GM06990 (cell line): ENCODE measurements around the gene HSD17B2.

Experiments
- DNase-seq: peaks from one replicate; pipeline ENCODE4 v3.0.0-alpha.2; 2011; ENCODE audit not compliant: insufficient read length; ENCODE audit errors: extremely low read depth
- H3K27me3 ChIP-seq: replicated peaks from 2 replicates; pipeline ENCODE4 v1.6.0; 2011; ENCODE audit warnings: low read length; ENCODE audit not compliant: control insufficient read depth, insufficient read depth
- H3K36me3 ChIP-seq: 2 replicates; pipeline ENCODE4 v1.5.1; 2011; ENCODE audit warnings: low read length; ENCODE audit not compliant: control insufficient read depth, insufficient read depth
- H3K4me3 ChIP-seq: replicated peaks from 2 replicates; pipeline ENCODE4 v1.5.1; 2011; ENCODE audit warnings: low read depth, mild to moderate bottlenecking, control low read depth, low read length
- TF ChIP-seq, protein P1 (sequence below): IDR thresholded peaks from 2 replicates; pipeline ENCODE4 v1.5.1; 2011; ENCODE audit warnings: low read length, control low read depth, mild to moderate bottlenecking, inconsistent platforms; ENCODE audit not compliant: insufficient read depth, poor library complexity, severe bottlenecking

The HSD17B2 gene

DNA sequence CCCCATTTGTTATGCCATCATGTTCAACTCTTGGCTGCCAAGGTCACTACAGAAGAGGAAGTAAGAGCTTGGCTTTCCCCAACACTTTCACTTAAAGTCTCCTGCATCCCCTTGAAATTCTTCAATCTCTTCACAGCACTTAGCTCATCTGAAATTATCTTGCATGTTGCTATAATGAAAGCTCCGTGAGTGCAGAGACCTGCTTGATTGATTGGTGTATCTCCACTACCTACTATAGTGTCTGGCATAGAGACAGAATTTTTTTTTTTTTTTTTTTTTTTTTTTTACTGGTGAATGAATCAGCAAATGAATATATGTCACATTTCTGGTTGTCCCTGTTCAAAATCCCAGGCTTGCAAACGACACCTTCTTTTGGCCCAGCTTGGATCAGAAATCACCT is 21.9 kb upstream of the HSD17B2 start:
- Histone ChIP-seq H3K27me3 (no peaks in the 10 kb centered on the region), H3K36me3 (no peaks in the 10 kb centered on the region), H3K4me3 (no peak overlapping the region)
- DNase-seq = no peak
- TF ChIP-seq, protein P1, sequence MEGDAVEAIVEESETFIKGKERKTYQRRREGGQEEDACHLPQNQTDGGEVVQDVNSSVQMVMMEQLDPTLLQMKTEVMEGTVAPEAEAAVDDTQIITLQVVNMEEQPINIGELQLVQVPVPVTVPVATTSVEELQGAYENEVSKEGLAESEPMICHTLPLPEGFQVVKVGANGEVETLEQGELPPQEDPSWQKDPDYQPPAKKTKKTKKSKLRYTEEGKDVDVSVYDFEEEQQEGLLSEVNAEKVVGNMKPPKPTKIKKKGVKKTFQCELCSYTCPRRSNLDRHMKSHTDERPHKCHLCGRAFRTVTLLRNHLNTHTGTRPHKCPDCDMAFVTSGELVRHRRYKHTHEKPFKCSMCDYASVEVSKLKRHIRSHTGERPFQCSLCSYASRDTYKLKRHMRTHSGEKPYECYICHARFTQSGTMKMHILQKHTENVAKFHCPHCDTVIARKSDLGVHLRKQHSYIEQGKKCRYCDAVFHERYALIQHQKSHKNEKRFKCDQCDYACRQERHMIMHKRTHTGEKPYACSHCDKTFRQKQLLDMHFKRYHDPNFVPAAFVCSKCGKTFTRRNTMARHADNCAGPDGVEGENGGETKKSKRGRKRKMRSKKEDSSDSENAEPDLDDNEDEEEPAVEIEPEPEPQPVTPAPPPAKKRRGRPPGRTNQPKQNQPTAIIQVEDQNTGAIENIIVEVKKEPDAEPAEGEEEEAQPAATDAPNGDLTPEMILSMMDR = no peak

DNA sequence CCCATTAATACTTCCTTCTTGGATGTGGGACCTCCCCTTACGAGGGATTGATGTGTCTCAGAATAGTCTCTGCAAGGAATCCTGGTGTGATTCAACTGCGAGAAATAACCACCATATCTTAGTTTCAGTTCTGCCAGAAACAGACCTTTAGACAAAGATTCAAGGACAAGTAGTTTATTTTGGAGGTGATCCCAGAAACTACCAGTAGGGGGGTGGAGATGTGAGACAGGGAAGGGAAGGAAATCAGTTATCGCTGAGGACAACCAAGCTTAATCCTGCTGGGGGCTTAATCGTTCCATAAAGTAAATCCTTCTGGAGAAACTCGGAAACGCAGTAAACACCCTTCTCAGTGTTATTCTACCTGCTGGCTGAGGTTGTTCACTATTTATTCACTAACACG is 18.8 kb upstream of the HSD17B2 start:
- TF ChIP-seq, protein P1 = no peak
- no peak for DNase-seq
- Histone ChIP-seq H3K27me3 (no peaks in the 10 kb centered on the region), H3K36me3 (no peaks in the 10 kb centered on the region), H3K4me3 (no peak overlapping the region)

DNA sequence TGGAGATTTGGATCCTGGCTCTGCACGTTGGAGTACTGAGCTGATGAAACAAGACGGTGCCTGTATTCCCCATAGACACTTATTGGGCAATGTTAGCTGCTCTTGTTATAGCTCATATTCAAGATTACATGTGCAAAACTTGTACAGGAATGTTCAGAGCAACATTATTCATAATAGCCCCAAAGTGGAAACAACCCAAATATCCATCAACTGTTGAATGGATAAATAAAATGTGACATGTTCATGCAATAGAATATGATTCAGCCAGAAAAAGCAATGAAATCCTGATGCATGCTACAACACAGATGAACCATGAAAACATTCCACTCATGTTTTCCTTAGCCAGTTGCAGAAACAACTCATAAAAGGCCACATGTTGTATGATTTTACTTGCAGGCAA is 18.1 kb upstream of the HSD17B2 start:
- no peak overlapping the region for H3K4me3 ChIP-seq
- TF ChIP-seq, protein P1 = no peak
- DNase-seq = no peak
- no peaks in the 10 kb centered on the region for H3K36me3 ChIP-seq
- no peaks in the 10 kb centered on the region for H3K27me3 ChIP-seq

GRCh38 chr16:82017911-82018568 is 17.0 kb upstream of the HSD17B2 start:
- H3K27me3 ChIP-seq = no peaks in the 10 kb centered on the region
- DNase-seq = no peak
- TF ChIP-seq, protein P1 = no peak

DNA sequence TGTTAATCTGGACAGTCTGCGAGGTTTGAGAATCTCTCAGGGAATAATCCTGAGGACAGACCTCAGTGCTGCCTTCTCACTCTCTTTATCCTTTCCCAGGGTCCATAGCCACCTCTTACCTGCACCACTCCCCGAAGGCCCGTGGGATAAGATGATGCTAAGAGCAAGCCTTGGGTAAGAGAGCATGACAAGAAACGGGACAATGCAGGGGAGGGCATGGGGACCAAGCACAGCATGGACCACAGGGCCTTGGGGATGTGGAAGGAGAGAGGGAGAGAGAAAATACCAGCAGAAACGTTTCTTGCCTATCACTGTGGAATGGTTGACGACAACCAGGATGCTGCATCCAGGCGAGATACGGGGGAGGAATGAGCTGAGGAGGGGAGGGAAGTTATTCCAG is 15.5 kb upstream of the HSD17B2 start:
- TF ChIP-seq, protein P1 = no peak
- no peak overlapping the region for H3K4me3 ChIP-seq
- DNase-seq = no peak
- H3K27me3 ChIP-seq = no peaks in the 10 kb centered on the region; the same call in 1 of the 2 replicates
- no peaks in the 10 kb centered on the region for H3K36me3 ChIP-seq

More at GRCh38 chr16:82017911-82018568, 17.0 kb upstream of the HSD17B2 start:
- Histone ChIP-seq H3K4me3 (no peak overlapping the region), H3K36me3 (no peaks in the 10 kb centered on the region)

- Histone ChIP-seq H3K4me3 (no peak overlapping the region), H3K27me3 (no peaks in the 10 kb centered on the region; the same call in 1 of the 2 replicates), H3K36me3 (no peaks in the 10 kb centered on the region)
- TF ChIP-seq, protein P1 = no peak
- no peak for DNase-seq
Measured at GRCh38 chr16:82020051-82020450, 15.0 kb upstream of the HSD17B2 start.
